Stomach smooth muscle (tissue), 2 donors: ENCODE measurements around the gene IL1RL1.

ENCODE experiments used
- H3K27ac ChIP-seq: one replicate; pipeline ENCODE4 v1.7.0; 2013; ENCODE audit warnings: mild to moderate bottlenecking, low read length, inconsistent platforms
- H3K27me3 ChIP-seq, 2 donors: one replicate each; pipeline ENCODE4 v1.7.0; 2013; ENCODE audit warnings: low read length in 2 of 2; ENCODE audit not compliant: insufficient read depth in 2 of 2, control insufficient read depth in 1 of 2
- H3K36me3 ChIP-seq, 2 donors: one replicate each; pipeline ENCODE4 v1.7.0; 2013; ENCODE audit warnings: low read length in 2 of 2; ENCODE audit not compliant: control insufficient read depth in 2 of 2, insufficient read depth in 2 of 2
- H3K4me1 ChIP-seq: one replicate; pipeline ENCODE4 v1.7.0; 2013; ENCODE audit warnings: low read length; ENCODE audit not compliant: control insufficient read depth, insufficient read depth
- H3K4me3 ChIP-seq, 2 donors: one replicate each; pipeline ENCODE4 v1.7.0; 2013; ENCODE audit warnings: low read length in 2 of 2
- H3K9ac ChIP-seq, 2 donors: one replicate each; pipeline ENCODE4 v1.7.0; 2013; ENCODE audit warnings: low read length in 2 of 2, mild to moderate bottlenecking in 1 of 2
- H3K9me3 ChIP-seq, 2 donors: one replicate each; pipeline ENCODE4 v1.7.0; 2013; ENCODE audit warnings: low read length in 2 of 2; ENCODE audit not compliant: control insufficient read depth in 2 of 2
- donor health status: healthy.
- donor health status: Pancreatic carcinoma.

IL1RL1 gene

GRCh38 chr2:102368461-102369109 lies 57.2 kb downstream of the IL1RL1 start:
- Histone ChIP-seq H3K27ac (no peak overlapping the region), H3K4me3 (no peak overlapping the region), H3K9me3 (peaks cover 0 to 1% of the 10 kb centered on the region in 2 donors), H3K36me3 (peaks cover 0 to 2% of the 10 kb centered on the region in 2 donors), H3K27me3 (no peaks in the 10 kb centered on the region), H3K9ac (no peak overlapping the region), H3K4me1 (no peaks in the 10 kb centered on the region)

- no peak overlapping the region for H3K4me3 ChIP-seq
- H3K36me3 ChIP-seq: peaks cover 0 to 2% of the 10 kb centered on the region in 2 donors
- no peaks in the 10 kb centered on the region for H3K4me1 ChIP-seq
- H3K9me3 ChIP-seq: peaks cover 0 to 1% of the 10 kb centered on the region in 2 donors
- H3K27me3 ChIP-seq: no peaks in the 10 kb centered on the region
- H3K27ac ChIP-seq: no peak overlapping the region
- no peak overlapping the region for H3K9ac ChIP-seq
These were observed 58.5 kb downstream of the IL1RL1 start for GRCh38 chr2:102369866-102370265.

- no peaks in the 10 kb centered on the region for H3K36me3 ChIP-seq
- H3K27ac ChIP-seq: no peak overlapping the region
- no peaks in the 10 kb centered on the region for H3K4me1 ChIP-seq
- peaks cover 0 to 2% of the 10 kb centered on the region in 2 donors for H3K9me3 ChIP-seq
- no peak overlapping the region for H3K9ac ChIP-seq
- no peak overlapping the region for H3K4me3 ChIP-seq
- H3K27me3 ChIP-seq: no peaks in the 10 kb centered on the region
These were observed 64.8 kb downstream of the IL1RL1 start for GRCh38 chr2:102376052-102376591.

GRCh38 chr2:102383722-102384121 lies 72.4 kb downstream of the IL1RL1 start:
- H3K9ac ChIP-seq: no peak overlapping the region
- H3K9me3 ChIP-seq: peaks cover 2 to 4% of the 10 kb centered on the region in 2 donors
- no peak overlapping the region for H3K27ac ChIP-seq
- no peaks in the 10 kb centered on the region for H3K4me1 ChIP-seq
- H3K27me3 ChIP-seq: no peaks in the 10 kb centered on the region
- H3K36me3 ChIP-seq: no peaks in the 10 kb centered on the region
- H3K4me3 ChIP-seq: no peak overlapping the region

- Histone ChIP-seq H3K4me3 (no peak overlapping the region), H3K9me3 (peaks cover 0 to 4% of the 10 kb centered on the region in 2 donors), H3K27ac (no peak overlapping the region)
These were observed 74.2 kb downstream of the IL1RL1 start for GRCh38 chr2:102385522-102385921.

GRCh38 chr2:102386004-102386403 lies 74.6 kb downstream of the IL1RL1 start:
- Histone ChIP-seq H3K4me3 (no peak overlapping the region), H3K27me3 (no peaks in the 10 kb centered on the region), H3K4me1 (no peaks in the 10 kb centered on the region), H3K36me3 (no peaks in the 10 kb centered on the region), H3K9ac (no peak overlapping the region), H3K27ac (no peak overlapping the region), H3K9me3 (peaks cover 0 to 4% of the 10 kb centered on the region in 2 donors)

More at GRCh38 chr2:102385522-102385921, 74.2 kb downstream of the IL1RL1 start:
- no peaks in the 10 kb centered on the region for H3K4me1 ChIP-seq
- H3K9ac ChIP-seq: no peak overlapping the region
- H3K36me3 ChIP-seq: no peaks in the 10 kb centered on the region
- no peaks in the 10 kb centered on the region for H3K27me3 ChIP-seq

- peaks cover 0 to 4% of the 10 kb centered on the region in 2 donors for H3K9me3 ChIP-seq
- no peaks in the 10 kb centered on the region for H3K4me1 ChIP-seq
- no peak overlapping the region for H3K9ac ChIP-seq
- no peaks in the 10 kb centered on the region for H3K27me3 ChIP-seq
- H3K4me3 ChIP-seq: no peak overlapping the region
- H3K36me3 ChIP-seq: no peaks in the 10 kb centered on the region
- no peak overlapping the region for H3K27ac ChIP-seq
These were observed 75.6 kb downstream of the IL1RL1 start for GRCh38 chr2:102386867-102387541.

- H3K27me3 ChIP-seq: no peaks in the 10 kb centered on the region
- H3K9me3 ChIP-seq: peaks cover 0 to 4% of the 10 kb centered on the region in 2 donors
- no peak overlapping the region for H3K9ac ChIP-seq
- no peaks in the 10 kb centered on the region for H3K36me3 ChIP-seq
- H3K4me3 ChIP-seq: no peak overlapping the region
- no peaks in the 10 kb centered on the region for H3K4me1 ChIP-seq
- no peak overlapping the region for H3K27ac ChIP-seq
These were observed 76.6 kb downstream of the IL1RL1 start for GRCh38 chr2:102387763-102388546.

- Histone ChIP-seq H3K27ac (no peak overlapping the region), H3K27me3 (no peaks in the 10 kb centered on the region), H3K9me3 (no peaks in the 10 kb centered on the region), H3K9ac (no peak overlapping the region), H3K4me3 (no peak overlapping the region), H3K4me1 (no peaks in the 10 kb centered on the region), H3K36me3 (no peaks in the 10 kb centered on the region)
These were observed 80.2 kb downstream of the IL1RL1 start for GRCh38 chr2:102391565-102391964.

- Histone ChIP-seq H3K4me3 (no peak overlapping the region), H3K9ac (no peak overlapping the region), H3K27me3 (no peaks in the 10 kb centered on the region), H3K4me1 (no peaks in the 10 kb centered on the region), H3K36me3 (no peaks in the 10 kb centered on the region), H3K27ac (no peak overlapping the region), H3K9me3 (no peaks in the 10 kb centered on the region)
These were observed 80.7 kb downstream of the IL1RL1 start for GRCh38 chr2:102392096-102392495.
